GM19193 (cell line): ENCODE results near the gene LRR1.

Experiments
- POLR2A ChIP-seq: IDR thresholded peaks from 4 replicates; pipeline ENCODE4 v1.6.1; 2011; ENCODE audit not compliant: insufficient read depth, insufficient read length; ENCODE audit errors: extremely low read depth

The LRR1 gene

DNA sequence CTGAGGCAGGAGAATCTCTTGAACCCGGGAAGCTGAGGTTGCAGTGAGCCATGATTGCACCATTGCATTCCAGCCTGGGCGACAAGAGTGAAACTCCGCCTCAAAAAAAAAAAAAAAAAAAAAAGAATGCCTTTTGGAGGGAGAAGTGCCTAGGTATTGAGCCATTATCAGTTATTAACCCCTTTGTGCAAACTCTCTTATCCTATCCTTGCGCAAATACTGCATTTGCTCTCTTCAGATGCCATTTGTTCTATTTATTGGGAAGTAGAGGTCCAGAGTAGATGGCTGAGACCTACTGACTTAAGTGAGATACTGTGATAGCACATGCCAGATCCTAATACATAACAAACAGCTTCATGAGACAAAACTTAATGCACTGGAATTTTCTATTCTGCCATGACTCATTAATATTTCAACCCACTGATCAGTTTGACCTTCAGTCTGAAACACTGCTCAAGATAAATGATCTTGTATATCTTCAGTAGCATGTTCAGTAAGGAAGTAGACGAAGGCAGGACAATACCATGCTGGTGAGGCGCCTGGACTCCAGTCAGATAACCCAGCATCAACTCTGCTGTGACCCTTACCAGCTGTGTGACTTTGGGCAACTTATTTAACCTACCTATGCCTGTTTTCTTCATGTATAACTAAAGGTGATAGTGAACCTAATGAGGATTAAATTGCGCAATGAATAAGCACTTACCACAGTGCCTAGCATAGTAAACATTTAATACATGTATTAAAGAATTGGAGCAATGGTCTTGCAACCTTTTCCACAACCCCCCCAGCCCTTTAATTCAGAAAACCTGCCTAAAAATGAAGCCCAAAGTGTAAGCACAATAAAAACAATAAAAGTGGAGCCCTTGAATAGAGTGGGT lies 42.0 kb downstream of the LRR1 start:
- TF ChIP-seq POLR2A: no peak

DNA sequence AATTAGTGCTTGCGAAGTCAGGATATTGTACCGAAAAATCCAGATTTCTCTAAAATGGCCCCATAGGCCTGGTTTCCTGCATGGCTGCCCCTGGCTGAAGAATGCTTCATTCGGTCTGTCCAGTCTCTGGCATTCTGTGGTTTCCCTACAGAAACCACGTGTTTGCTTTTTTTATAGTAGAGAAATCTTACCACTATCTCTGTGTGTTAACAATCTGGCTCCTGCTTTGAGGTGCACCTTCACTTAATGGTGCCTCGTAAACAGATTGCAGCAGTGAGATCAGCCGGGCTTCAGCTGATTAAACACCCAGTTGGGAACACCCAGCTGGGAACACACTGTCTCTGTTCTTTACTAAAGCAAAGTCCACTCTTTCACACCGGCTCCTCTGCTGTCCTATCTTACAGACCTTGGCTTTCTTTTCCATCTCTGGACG lies 43.0 kb downstream of the LRR1 start:
- TF ChIP-seq POLR2A: no peak

GRCh38 chr14:49642163-49642562 lies 43.4 kb downstream of the LRR1 start:
- no peak for TF ChIP-seq POLR2A

- TF ChIP-seq POLR2A: no peak
Measured at GRCh38 chr14:49653508-49653907, 54.8 kb downstream of the LRR1 start.

GRCh38 chr14:49654511-49654910 lies 55.8 kb downstream of the LRR1 start:
- TF ChIP-seq POLR2A: no peak

- no peak for TF ChIP-seq POLR2A
Measured at GRCh38 chr14:49659526-49660455, 61.1 kb downstream of the LRR1 start.
